ENCODE measurements around the gene TANC1. TPM values are rescaled to one million over a fixed set of nuclear protein-coding genes. Genes with fewer than 3 reads are reported as not detected.

The TANC1 gene
- polyA plus RNA-seq, 1 donor from 2014 or later, result 0.37 TPM

DNA sequence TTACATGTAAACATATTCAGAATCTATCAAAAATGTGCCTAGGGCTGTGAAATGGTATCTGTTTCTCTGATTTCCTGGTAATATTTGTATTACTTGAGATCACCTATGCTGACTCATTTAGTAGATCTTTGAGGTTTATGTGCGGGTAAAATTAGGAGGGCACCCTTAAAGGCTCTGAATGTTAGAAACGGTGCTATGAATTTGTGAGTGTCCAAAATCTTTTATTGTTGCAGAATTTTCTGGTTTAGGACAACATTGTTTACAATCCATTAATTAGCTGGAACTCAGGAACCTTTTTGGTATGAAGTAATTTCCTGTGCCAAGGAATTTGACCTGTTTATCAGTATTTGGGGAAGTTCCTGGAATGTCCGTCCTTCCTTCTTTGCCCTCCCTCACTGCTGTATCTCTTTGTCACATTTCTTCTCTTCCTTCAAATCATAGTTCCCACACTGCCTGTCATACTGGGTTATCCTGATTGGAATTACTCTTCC lies 130.5 kb downstream of the TANC1 start:
- Histone ChIP-seq H3F3A (ENCODE audit: insufficient read depth, low read length, poor library complexity, severe bottlenecking) (no peaks in the 10 kb centered on the region), H2AFZ (ENCODE audit: low read depth, low read length) (no peak overlapping the region), H3K36me3 (ENCODE audit: insufficient read depth, low read length) (no peaks in the 10 kb centered on the region), H3K4me2 (ENCODE audit: low read length) (no peak overlapping the region), H3K9me2 (ENCODE audit: insufficient read depth, low read length) (no peaks in the 10 kb centered on the region), H3K9ac (ENCODE audit: low read length) (no peak overlapping the region), H3K4me3 (ENCODE audit: low read length) (no peak overlapping the region), H3K79me2 (replicated peaks; ENCODE audit: insufficient read depth, low read length) (no peaks in the 10 kb centered on the region), H3K9me3 (ENCODE audit: low read length) (no peaks in the 10 kb centered on the region), H3K27ac (ENCODE audit: low read length) (no peak overlapping the region), H4K20me1 (ENCODE audit: insufficient read depth) (no peaks in the 10 kb centered on the region), H3K27me3 (ENCODE audit: insufficient read depth, low read depth, low read length) (no peaks in the 10 kb centered on the region)
- TF ChIP-seq MXI1 (conservative IDR thresholded peaks at IDR 0.05; ENCODE audit: poor library complexity, severe bottlenecking), result no peak
- TF ChIP-seq, protein P1, sequence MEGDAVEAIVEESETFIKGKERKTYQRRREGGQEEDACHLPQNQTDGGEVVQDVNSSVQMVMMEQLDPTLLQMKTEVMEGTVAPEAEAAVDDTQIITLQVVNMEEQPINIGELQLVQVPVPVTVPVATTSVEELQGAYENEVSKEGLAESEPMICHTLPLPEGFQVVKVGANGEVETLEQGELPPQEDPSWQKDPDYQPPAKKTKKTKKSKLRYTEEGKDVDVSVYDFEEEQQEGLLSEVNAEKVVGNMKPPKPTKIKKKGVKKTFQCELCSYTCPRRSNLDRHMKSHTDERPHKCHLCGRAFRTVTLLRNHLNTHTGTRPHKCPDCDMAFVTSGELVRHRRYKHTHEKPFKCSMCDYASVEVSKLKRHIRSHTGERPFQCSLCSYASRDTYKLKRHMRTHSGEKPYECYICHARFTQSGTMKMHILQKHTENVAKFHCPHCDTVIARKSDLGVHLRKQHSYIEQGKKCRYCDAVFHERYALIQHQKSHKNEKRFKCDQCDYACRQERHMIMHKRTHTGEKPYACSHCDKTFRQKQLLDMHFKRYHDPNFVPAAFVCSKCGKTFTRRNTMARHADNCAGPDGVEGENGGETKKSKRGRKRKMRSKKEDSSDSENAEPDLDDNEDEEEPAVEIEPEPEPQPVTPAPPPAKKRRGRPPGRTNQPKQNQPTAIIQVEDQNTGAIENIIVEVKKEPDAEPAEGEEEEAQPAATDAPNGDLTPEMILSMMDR (IDR thresholded peaks at IDR 0.05; ENCODE audit: poor library complexity, severe bottlenecking), result no peak
- no peak for TF ChIP-seq POLR2AphosphoS5 (IDR thresholded peaks at IDR 0.05)
- TF ChIP-seq EP300 (conservative IDR thresholded peaks at IDR 0.05; ENCODE audit: poor library complexity, severe bottlenecking), result no peak
- TF ChIP-seq TAF1 (IDR thresholded peaks at IDR 0.05; ENCODE audit: low read depth), result no peak
- no peak for TF ChIP-seq SMC3 (conservative IDR thresholded peaks at IDR 0.05; ENCODE audit: poor library complexity)
- no peak for TF ChIP-seq RAD21 (conservative IDR thresholded peaks at IDR 0.05)
- TF ChIP-seq, protein P2, sequence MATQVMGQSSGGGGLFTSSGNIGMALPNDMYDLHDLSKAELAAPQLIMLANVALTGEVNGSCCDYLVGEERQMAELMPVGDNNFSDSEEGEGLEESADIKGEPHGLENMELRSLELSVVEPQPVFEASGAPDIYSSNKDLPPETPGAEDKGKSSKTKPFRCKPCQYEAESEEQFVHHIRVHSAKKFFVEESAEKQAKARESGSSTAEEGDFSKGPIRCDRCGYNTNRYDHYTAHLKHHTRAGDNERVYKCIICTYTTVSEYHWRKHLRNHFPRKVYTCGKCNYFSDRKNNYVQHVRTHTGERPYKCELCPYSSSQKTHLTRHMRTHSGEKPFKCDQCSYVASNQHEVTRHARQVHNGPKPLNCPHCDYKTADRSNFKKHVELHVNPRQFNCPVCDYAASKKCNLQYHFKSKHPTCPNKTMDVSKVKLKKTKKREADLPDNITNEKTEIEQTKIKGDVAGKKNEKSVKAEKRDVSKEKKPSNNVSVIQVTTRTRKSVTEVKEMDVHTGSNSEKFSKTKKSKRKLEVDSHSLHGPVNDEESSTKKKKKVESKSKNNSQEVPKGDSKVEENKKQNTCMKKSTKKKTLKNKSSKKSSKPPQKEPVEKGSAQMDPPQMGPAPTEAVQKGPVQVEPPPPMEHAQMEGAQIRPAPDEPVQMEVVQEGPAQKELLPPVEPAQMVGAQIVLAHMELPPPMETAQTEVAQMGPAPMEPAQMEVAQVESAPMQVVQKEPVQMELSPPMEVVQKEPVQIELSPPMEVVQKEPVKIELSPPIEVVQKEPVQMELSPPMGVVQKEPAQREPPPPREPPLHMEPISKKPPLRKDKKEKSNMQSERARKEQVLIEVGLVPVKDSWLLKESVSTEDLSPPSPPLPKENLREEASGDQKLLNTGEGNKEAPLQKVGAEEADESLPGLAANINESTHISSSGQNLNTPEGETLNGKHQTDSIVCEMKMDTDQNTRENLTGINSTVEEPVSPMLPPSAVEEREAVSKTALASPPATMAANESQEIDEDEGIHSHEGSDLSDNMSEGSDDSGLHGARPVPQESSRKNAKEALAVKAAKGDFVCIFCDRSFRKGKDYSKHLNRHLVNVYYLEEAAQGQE (IDR thresholded peaks at IDR 0.05; ENCODE audit: borderline replicate concordance), result no peak
- TF ChIP-seq EZH2 (IDR thresholded peaks at IDR 0.05; ENCODE audit: borderline replicate concordance, insufficient read depth, low read length, poor library complexity, severe bottlenecking), result no peak

DNA sequence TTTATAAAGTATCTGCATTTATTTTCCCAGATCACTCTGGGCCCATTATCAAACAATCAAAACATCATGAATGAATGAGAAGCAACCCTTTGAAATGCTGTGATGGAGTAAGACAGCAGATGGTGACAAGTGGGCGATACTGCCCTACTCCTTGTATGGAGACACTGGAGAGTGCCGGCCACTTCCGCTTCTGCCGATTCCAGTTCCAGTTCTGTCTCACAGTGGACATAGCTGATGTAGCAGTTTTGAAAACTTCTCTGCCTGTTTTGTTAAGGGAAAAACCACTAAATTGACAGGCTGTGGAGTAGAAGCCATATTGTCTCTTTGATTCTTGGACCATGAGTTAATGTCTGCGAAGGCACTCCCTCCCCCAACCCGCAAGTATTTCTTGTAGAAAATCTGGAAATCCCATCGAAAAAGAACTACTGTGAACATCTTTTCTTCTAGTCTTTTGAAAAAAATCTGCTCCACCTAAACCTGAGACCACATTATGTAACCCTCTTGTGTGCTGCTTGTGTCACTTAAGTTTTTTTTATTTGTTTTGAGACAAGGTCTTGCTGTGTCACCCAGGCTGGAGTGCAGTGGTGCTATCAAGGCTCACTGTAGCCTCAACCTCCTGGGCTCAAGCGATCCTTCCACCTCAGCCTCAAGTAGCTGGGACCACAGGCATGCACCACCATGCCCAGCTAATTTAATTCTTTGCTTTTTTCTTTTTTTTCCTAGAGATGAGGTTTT lies 133.5 kb downstream of the TANC1 start:
- Histone ChIP-seq H3K4me2 (ENCODE audit: low read length) (no peak overlapping the region), H3F3A (ENCODE audit: insufficient read depth, low read length, poor library complexity, severe bottlenecking) (no peaks in the 10 kb centered on the region), H3K27ac (ENCODE audit: low read length) (no peak overlapping the region), H3K79me2 (replicated peaks; ENCODE audit: insufficient read depth, low read length) (no peaks in the 10 kb centered on the region), H2AFZ (ENCODE audit: low read depth, low read length) (no peak overlapping the region), H3K9ac (ENCODE audit: low read length) (no peak overlapping the region), H3K27me3 (ENCODE audit: insufficient read depth, low read depth, low read length) (no peaks in the 10 kb centered on the region), H4K20me1 (ENCODE audit: insufficient read depth) (no peaks in the 10 kb centered on the region), H3K36me3 (ENCODE audit: insufficient read depth, low read length) (no peaks in the 10 kb centered on the region), H3K9me2 (ENCODE audit: insufficient read depth, low read length) (no peaks in the 10 kb centered on the region), H3K4me3 (ENCODE audit: low read length) (no peak overlapping the region), H3K9me3 (ENCODE audit: low read length) (no peaks in the 10 kb centered on the region)
- TF ChIP-seq EZH2 (IDR thresholded peaks at IDR 0.05; ENCODE audit: borderline replicate concordance, insufficient read depth, low read length, poor library complexity, severe bottlenecking) (no peak), SMC3 (conservative IDR thresholded peaks at IDR 0.05; ENCODE audit: poor library complexity) (no peak), MXI1 (conservative IDR thresholded peaks at IDR 0.05; ENCODE audit: poor library complexity, severe bottlenecking) (no peak), POLR2AphosphoS5 (IDR thresholded peaks at IDR 0.05) (no peak)
- TF ChIP-seq, protein P2 (IDR thresholded peaks at IDR 0.05; ENCODE audit: borderline replicate concordance), result no peak

All from neural cell (in vitro differentiated cells).